ENCODE measurements around the gene GPR156.

DNA sequence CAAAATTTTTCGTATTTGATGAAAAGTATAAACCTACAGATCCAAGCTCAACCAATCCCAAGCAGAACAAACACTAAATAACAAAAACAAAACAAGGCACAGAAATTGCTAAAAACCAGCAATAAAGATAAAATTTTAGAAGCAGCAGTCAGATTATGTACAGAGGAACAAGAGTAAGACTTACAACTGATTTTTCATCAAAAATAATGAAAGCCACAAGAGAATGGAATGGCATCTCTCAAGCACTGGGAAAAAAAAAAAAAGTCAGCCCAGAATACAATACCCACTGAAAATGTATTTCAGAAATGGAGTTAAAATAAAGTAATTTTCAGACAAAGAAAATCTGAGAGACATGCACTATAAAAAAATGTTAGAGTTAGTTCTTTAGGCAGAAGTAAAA is 27.0 kb downstream of the GPR156 start:
- TF ChIP-seq, protein P1, sequence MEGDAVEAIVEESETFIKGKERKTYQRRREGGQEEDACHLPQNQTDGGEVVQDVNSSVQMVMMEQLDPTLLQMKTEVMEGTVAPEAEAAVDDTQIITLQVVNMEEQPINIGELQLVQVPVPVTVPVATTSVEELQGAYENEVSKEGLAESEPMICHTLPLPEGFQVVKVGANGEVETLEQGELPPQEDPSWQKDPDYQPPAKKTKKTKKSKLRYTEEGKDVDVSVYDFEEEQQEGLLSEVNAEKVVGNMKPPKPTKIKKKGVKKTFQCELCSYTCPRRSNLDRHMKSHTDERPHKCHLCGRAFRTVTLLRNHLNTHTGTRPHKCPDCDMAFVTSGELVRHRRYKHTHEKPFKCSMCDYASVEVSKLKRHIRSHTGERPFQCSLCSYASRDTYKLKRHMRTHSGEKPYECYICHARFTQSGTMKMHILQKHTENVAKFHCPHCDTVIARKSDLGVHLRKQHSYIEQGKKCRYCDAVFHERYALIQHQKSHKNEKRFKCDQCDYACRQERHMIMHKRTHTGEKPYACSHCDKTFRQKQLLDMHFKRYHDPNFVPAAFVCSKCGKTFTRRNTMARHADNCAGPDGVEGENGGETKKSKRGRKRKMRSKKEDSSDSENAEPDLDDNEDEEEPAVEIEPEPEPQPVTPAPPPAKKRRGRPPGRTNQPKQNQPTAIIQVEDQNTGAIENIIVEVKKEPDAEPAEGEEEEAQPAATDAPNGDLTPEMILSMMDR (IDR thresholded peaks at IDR 0.05): no peak
- TF ChIP-seq POLR2AphosphoS5 (IDR thresholded peaks at IDR 0.05): no peak

All from upper lobe of left lung (tissue), 4 donors.